ENCODE results near the gene SPARC.
A peak's percentile ranks its signal among the peaks of the same experiment; 100 is the strongest.

SPARC gene

GRCh38 chr5:151677776-151678545, 8.8 kb downstream of the SPARC start:
- DNase-seq (ENCODE audit: low spot score): no peak

DNA sequence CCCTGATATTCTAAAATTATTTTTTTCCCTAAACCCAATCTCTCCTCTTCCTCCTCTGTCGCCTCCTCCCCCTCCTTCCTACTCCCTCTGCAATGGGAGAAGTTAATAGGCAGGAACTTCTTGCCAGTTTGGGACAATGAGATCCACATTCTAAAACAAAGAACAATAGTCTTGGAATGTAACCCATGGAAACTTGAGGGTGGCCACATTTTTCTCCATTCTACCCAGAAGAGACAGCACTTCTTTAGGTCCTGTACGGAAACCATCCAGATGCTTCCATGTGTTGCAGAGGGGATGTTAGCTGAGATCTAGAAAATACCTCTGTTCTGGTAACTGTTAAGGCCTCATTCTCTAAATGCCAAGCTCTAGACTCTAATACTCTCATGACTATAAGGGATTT, 10.0 kb downstream of the SPARC start:
- no peak for DNase-seq (ENCODE audit: low spot score)

DNA sequence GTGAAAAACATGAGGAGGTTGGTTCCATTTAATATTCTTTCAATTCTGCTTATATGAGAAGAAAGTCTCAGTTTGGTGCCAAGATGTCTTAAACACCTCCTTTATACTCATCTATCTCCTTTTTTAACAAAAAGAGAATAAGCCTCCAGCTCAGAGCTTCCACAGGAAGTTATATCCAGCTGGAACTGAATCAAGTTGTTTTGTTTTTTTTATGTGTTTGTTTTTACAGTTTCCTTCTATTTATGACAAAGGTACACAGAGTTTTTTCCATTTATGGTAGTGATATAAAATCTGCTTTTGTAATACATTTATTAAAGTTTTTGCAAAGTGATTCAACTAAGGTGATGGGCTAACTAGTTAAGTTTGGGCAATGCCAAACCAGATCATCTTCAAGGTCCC, 10.4 kb downstream of the SPARC start:
- no peak for DNase-seq (ENCODE audit: low spot score)

DNA sequence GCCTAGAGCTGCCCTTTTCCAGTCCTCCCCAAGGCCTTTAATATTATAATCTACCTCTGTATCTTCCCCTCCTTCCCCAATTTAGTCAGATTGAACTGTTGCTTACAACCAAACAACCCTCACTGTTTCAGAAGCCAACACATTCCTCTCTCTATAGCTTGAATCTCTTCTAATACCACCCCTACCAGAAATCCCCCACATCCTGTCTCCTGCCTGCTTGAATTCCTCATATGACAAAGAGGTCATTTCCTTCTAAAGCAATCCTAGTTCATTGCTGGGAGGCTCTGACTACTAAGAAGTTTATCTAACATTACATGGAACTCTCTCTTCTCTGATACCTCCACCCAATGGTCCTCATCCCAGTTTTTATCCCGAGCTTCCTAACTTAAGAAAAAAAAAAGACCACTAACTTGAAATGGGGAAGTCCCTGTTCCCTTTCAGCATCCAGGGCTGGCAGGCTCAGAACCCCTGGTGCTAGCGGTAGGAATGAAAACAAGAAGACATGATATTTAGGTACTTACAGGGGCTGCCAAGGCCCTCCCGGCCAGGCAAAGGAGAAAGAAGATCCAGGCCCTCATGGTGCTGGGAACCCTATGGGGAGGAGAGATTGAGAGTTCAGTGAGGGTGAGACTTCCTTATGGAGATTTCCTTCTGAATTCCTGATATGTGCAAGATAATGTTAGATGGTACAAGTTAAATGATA, 11.0 kb downstream of the SPARC start:
- DNase-seq (ENCODE audit: low spot score): no peak

GRCh38 chr5:151674626-151675610, 11.8 kb downstream of the SPARC start:
- DNase-seq (ENCODE audit: low spot score): no peak

- no peak for DNase-seq (ENCODE audit: low spot score)
Observed at GRCh38 chr5:151673421-151673820, 13.3 kb downstream of the SPARC start.

DNA sequence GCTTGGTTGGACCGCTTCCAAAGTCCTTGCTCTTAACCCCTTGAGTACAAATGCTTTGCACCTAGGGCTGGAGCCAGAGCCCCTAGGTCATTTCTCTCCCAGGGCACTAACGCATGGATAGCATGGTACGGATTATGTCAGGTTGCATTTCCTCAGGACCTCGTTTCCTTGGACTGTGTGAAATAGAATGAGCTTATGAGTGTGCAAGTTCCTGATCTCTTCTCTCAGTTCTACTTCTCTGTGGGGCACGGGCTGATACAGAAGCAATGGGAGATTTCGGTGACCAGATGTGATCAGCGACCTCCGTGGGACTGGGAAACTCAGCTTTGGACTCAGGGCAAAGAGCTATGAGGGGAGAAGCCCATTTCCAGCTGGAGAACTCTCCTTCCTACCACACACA, 14.2 kb downstream of the SPARC start:
- no peak for DNase-seq (ENCODE audit: low spot score)

GRCh38 chr5:151671950-151672349, 14.8 kb downstream of the SPARC start:
- DNase-seq (ENCODE audit: low spot score): no peak

DNA sequence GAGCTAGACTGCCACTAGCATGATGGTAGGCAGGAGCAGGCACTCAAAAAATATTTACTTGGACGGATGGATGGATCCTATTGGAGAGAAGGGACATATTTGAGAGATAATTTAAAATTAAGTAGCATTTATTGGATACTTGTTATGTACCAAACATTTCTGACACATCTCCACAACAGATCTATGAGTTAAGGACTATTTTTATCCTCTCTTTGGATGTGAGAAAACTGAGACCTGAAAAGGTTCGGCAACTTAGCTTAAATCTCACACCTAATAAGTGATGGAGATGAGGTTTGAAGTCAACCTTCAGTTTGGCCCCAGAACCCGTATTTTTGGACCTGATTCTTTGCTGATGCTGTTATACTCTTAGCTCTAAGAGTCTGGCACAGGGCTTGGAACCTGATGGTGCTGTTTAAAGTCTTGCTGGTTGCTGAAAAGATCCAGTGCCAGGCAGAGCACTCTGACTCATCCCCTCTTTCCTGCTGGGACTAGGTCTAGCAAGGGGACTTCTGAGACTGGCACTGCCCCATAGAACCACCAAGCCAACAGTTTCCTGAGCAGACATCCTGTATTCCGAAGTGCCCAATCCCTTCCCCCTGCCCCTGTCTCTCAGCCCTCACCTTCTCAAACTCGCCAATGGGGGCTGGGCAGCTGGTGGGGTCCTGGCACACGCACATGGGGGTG, 15.6 kb downstream of the SPARC start:
- DNase-seq (ENCODE audit: low spot score): no peak

GRCh38 chr5:151670083-151670686, 16.5 kb downstream of the SPARC start:
- DNase-seq (ENCODE audit: low spot score): no peak

- no peak for DNase-seq (ENCODE audit: low spot score)
Observed at GRCh38 chr5:151667083-151667482, 19.6 kb downstream of the SPARC start.

- DNase-seq (ENCODE audit: low spot score): no peak
Observed at GRCh38 chr5:151665613-151666012, 21.1 kb downstream of the SPARC start.

GRCh38 chr5:151664694-151665585, 21.8 kb downstream of the SPARC start:
- no peak for DNase-seq (ENCODE audit: low spot score)

DNA sequence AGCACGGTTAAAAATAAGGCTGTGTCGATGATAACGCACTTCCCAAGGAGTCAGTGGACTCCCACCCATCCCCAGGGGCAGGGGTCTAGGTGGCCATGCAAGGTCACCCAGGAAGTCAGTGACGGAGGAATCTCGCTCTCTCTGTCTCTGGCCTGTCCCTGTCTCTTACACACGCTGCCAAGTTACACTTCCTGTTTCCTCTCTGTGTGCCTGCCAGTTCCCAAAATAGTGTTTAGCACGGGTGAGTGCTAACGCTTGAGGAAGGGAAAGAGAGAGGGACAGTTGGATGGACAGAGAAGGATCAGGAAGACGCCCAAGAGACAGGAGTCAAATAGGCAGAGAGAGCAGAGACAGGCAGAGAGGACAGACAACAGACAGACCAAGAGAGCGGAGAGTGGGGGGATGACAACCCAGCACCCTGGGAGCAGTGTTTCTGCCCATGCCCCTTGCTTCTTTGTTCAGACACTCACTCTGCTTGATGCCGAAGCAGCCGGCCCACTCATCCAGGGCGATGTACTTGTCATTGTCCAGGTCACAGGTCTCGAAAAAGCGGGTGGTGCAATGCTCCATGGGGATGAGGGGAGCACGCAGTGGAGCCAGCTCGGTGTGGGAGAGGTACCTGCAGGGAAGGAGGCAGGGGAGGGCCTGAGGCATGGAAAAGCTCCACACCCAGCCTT, 23.0 kb downstream of the SPARC start:
- DNase-seq (ENCODE audit: low spot score): no peak

DNA sequence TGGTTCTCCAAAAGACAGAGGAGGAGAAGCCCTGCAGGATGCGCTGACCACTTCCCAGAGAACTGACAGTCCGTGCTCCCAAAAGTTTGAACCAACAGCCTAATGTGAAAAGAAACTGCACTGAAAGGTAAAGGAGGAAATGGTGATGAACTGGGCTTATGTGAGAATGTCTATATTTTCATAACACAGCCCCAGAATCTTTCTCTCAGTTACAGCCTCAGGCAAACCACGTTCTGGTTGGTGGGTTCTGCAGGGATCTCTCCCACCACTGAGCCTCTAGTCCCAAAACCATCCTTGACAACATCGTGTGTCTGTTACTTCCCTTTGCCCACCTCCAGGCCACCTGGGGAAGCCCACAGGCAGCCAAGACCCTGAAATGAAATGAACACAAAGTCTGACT, 23.9 kb downstream of the SPARC start:
- no peak for DNase-seq (ENCODE audit: low spot score)

DNA sequence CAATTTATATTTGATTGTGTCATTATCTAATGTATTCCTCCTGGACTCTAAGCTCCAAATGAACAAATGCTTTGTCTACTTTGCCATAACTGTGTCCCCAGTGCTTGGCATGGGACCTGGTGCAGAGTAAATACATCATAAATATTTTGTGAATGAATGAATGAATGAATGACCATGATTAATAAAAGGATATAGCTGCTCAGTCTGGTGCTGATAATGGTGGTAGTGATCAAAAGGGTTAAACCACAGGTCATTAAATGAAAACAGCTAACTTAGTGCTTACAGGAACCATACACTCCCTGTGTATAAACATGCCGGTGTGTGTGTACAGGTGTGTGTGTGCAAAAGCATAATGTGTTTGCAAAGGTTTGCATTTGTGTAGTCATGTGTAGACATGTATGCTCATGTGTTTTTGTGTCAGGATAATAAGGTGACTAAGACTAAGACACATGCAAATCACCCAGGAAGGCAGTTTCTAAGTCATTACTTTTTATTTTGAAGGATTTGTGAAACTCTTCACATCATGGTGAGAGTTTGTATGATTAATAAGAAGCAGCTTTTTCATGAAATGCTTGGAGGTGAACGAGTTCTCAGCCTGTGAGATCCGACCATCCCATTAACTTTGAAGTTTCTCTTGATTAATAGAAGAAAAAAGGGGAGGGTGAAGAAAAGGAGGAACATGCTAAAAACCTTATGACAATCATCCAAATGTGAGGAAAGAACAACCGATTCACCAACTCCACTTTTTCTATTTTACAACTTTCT, 24.6 kb downstream of the SPARC start:
- no peak for DNase-seq (ENCODE audit: low spot score)

DNA sequence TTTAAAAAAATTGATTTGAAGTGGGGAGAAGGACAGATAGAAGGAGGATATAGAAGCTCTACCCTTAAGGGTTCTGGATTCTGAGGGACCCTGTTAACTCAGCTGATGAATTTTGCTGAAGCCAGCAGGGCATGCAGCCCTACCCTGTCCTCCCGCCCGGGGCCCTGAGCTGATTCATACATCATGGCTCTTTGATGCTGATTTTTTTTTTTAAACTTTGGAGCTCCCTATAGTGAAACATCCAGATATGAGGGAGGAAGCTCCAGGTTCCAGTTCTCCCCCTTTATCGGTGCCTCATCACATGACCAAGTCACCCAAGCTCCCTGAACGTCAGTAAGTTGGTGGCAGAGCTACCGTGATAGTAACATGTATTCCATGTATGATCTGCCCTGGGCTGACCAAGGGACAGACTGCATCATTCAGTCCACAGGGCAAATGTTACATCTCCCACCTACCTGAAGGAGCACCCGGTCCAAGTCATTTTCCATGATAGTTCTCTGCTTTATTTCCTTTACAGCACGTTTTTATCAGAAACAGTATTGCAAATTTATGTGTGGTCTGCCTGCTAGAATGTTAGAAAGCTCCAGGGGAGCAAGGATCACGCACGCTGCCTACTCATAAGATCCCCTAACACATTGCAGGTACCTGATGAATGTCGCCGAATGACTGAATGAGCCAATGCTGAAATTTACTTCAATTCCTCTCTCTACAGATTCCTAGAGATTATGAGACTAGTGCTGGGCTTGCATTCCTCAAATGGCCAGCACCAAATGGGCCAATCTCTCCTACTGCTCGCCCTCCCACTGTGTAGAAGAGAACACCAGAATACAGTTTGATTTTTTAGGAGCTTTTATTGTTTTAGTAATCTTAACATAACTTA, 25.9 kb downstream of the SPARC start:
- peak; percentile 70 for DNase-seq (ENCODE audit: low spot score)

Measured in AG20443 (cell line).